AG04450 (cell line): Measurements from ENCODE around the gene POMP. TPM values are rescaled to one million over a fixed set of nuclear protein-coding genes. Genes with fewer than 3 reads are reported as not detected.

Experiments
- CTCF ChIA-PET: fragments of 300-600, 350-600 bp; formaldehyde crosslinking; extraction: SDS; loops from one replicate; lab custom pipeline; 2022; ENCODE audit warnings: antibody characterized with exemption, inconsistent platforms; lab: Charles Lee
- POLR2A ChIA-PET: fragments of 350-600 bp; formaldehyde crosslinking; extraction: SDS; loops from one replicate; lab custom pipeline; 2021; ENCODE audit warnings: antibody characterized with exemption, inconsistent platforms; lab: Yijun Ruan, JAX
- DNase-seq: peaks from one replicate; pipeline ENCODE4 v3.0.0-alpha.2; 2011; ENCODE audit warnings: low read depth, low spot score
- H3K27ac ChIP-seq: one replicate; pipeline ENCODE4 v1.5.1; 2012; ENCODE audit warnings: low read depth, low read length, control low read depth
- H3K27me3 ChIP-seq: one replicate; pipeline ENCODE4 v1.6.0; 2012; ENCODE audit warnings: low read length; ENCODE audit not compliant: control insufficient read depth, insufficient read depth
- H3K4me3 ChIP-seq: 2 replicates; pipeline ENCODE4 v1.5.1; 2011; ENCODE audit warnings: mild to moderate bottlenecking, low read depth, low read length, control low read depth
- H3K9me3 ChIP-seq: 2 replicates; pipeline ENCODE4 v1.5.1; 2012; ENCODE audit warnings: low read length; ENCODE audit not compliant: control insufficient read depth, insufficient read depth
- polyA plus RNA-seq: library from polyadenylated mRNA; depleted of rRNA; stranded (reverse); fragments of >200 nt; gene quantifications from 2 replicates; pipeline ENCODE4 v1.2.3, GENCODE V29; 2011
- TF ChIP-seq, protein P1 (sequence below): IDR thresholded peaks from 2 replicates; pipeline ENCODE4 v1.5.1; 2011; ENCODE audit warnings: low read depth, low read length, control low read depth, inconsistent platforms

Gene POMP
- polyA plus RNA-seq, 1 experiment: 117 TPM

DNA sequence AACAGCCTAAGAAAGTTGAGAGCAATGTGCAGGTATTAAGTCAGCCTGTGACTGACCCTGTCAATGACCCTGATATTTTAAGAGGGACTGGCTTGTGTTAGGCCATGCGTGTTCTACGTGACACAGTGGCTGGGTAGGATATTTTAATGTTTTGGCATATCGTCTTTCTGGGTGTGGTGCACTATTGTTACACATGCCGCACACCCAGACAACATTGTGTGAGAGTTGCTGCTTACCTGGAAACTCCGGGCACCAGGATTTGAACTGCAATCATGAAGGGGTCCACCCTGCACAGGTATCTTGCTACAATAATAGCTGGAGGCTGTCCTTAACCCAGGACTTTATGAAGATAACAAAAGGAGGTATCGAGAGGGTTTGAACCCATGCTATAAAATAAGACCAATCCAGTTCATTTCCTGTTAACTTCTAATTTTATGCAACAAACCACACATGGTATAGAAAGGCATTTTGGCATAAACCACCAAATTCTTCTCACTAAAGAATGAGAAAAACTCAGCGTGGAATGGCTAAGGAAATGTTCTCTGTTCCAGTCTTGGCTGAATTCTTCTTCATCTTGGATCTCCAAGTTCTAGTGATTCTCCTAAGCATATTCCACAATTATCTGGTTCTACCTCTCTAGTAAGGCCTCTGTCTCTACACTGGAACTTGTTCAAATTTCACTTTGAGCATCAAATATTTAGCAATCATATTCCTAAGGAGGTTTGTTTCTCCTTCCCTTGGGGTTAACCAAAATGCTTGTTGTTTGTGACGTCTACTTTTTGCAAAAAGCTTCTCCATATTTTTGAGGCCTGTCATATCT, 38.7 kb upstream of the POMP start:
- ChIA-PET POLR2A (no interaction called here), CTCF (interaction anchor here (1.4 kb wide), 1 partner anchor 295 kb away, joined by 3 read pairs; no protein-coding TSS in a partner anchor)

DNA sequence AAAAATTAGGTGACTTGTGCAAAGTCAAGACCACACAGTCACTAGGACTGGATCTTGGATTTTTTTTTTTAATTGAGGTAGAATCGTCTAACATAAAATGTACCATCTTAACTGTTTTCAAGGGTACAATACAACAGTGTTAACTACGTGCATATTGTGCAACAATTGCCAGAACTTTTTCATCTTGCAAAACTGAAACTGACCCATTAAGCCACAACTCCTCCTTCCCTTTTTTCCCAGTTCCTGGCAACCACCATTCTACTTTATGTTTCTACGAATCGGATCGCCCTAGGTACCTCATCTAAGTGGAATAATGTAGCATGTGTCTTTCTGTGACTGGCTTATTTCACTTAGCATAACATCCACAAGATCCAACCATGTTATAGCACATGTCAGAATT, 37.5 kb upstream of the POMP start:
- no peak for DNase-seq

More for the DNA sequence above, 38.7 kb upstream of the POMP start:
- Histone ChIP-seq H3K27ac (no peak overlapping the region), H3K27me3 (no peaks in the 10 kb centered on the region), H3K9me3 (no peaks in the 10 kb centered on the region; the same call in 1 of the 2 replicates), H3K4me3 (no peak overlapping the region)
- no peak for DNase-seq
- TF ChIP-seq, protein P1, sequence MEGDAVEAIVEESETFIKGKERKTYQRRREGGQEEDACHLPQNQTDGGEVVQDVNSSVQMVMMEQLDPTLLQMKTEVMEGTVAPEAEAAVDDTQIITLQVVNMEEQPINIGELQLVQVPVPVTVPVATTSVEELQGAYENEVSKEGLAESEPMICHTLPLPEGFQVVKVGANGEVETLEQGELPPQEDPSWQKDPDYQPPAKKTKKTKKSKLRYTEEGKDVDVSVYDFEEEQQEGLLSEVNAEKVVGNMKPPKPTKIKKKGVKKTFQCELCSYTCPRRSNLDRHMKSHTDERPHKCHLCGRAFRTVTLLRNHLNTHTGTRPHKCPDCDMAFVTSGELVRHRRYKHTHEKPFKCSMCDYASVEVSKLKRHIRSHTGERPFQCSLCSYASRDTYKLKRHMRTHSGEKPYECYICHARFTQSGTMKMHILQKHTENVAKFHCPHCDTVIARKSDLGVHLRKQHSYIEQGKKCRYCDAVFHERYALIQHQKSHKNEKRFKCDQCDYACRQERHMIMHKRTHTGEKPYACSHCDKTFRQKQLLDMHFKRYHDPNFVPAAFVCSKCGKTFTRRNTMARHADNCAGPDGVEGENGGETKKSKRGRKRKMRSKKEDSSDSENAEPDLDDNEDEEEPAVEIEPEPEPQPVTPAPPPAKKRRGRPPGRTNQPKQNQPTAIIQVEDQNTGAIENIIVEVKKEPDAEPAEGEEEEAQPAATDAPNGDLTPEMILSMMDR: no peak

DNA sequence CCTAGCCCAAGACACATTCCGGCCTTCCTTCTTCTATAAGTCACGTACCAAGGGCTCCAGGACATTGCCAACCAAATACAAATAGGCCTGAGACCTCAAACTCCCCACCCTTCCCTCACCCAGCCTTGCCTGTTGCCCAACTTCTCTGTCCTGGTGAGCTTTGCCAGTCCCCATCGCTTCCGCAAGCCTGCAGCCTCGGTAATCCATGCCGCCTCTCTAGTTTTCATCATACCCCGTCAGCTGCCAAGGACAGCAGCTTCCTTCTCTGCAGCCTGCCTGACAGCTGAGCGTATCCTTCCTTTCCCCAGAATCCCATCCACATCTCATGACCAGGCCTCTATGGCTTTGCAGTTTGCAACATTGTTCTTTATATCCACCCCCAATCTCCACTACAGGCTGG, 36.6 kb upstream of the POMP start:
- TF ChIP-seq, protein P1: no peak
- ChIA-PET POLR2A (no interaction called here), CTCF (no interaction called here)
- Histone ChIP-seq H3K27ac (no peak overlapping the region), H3K4me3 (no peak overlapping the region), H3K9me3 (no peaks in the 10 kb centered on the region; the same call in 1 of the 2 replicates), H3K27me3 (no peaks in the 10 kb centered on the region)
- DNase-seq: no peak

More for the DNA sequence above, 37.5 kb upstream of the POMP start:
- H3K4me3 ChIP-seq: no peak overlapping the region
- no peaks in the 10 kb centered on the region for H3K27me3 ChIP-seq
- POLR2A ChIA-PET: no interaction called here
- TF ChIP-seq, protein P1: no peak
- no peaks in the 10 kb centered on the region; the same call in 1 of the 2 replicates for H3K9me3 ChIP-seq
- CTCF ChIA-PET: no interaction called here
- no peak overlapping the region for H3K27ac ChIP-seq

DNA sequence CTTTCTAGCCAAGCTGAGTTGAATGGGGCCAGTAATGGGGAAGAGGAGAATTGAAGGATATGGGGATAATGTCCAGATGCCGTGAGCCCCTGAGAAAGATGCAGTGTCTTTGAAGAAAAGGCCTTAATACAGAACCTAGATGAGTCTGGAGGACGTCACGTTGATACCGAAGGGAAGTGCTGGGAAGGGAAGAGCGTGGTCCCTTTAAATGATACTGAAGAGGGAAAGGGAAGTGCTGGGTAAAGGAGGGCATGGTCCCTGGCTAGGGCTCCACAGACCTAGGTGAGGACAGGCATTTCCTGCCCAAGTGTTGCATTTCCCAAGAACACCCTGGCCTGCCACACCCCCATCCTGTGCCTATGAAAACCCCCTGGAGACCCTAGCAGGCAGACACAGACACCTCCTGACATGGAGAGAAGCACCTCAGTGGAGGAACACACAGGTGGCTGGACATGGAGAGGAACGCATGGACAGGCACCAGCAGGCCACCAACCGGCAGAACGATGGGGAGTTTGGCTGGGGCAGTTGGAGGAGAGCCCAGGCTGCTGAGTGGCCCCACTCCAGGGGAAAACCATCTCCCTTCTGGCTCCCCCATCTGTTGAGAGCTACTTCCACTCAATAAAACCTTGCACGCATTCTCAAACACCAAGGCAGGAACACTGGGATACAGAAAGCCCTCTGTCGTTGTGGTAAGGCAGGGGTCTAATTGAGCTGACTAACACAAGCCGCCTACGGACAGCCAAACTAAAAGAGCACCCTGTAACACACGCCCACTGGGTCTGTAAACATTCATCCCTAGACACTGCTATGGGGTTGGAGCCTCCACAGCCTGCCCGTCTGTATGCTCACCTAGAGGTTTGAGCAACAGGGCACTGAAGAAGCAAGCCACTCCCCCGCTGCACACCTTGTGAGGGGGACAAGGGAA, 34.9 kb upstream of the POMP start:
- no peak overlapping the region for H3K4me3 ChIP-seq
- H3K27me3 ChIP-seq: no peaks in the 10 kb centered on the region
- H3K9me3 ChIP-seq: no peaks in the 10 kb centered on the region
- H3K27ac ChIP-seq: no peak overlapping the region
- no peak for DNase-seq
- CTCF ChIA-PET: no interaction called here
- POLR2A ChIA-PET: no interaction called here
- TF ChIP-seq, protein P1: no peak
